Parathyroid adenoma (tissue), 2 donors: ENCODE data around the gene HSF2.

Experiments
- H2AFZ ChIP-seq: fragments of 300-600 bp; sonication (generic); one replicate; pipeline ENCODE4 v1.7.0; 2017; ENCODE audit warnings: antibody characterized with exemption, mild to moderate bottlenecking
- H3K27ac ChIP-seq: fragments of 300-600 bp; sonication (generic); one replicate; pipeline ENCODE4 v1.7.0; 2017
- H3K27me3 ChIP-seq: fragments of 300-600 bp; sonication (generic); one replicate; pipeline ENCODE4 v1.7.0; 2017; ENCODE audit warnings: low read length; ENCODE audit not compliant: control insufficient read depth, insufficient read depth
- H3K36me3 ChIP-seq: fragments of 300-600 bp; sonication (generic); one replicate; pipeline ENCODE4 v1.7.0; 2017; ENCODE audit warnings: low read length; ENCODE audit not compliant: control insufficient read depth, insufficient read depth
- H3K4me1 ChIP-seq: fragments of 300-600 bp; sonication (generic); one replicate; pipeline ENCODE4 v1.7.0; 2017; ENCODE audit warnings: control low read depth
- H3K4me2 ChIP-seq: fragments of 300-600 bp; sonication (generic); one replicate; pipeline ENCODE4 v1.7.0; 2017; ENCODE audit warnings: low read length
- H3K4me3 ChIP-seq: fragments of 300-600 bp; sonication (generic); one replicate; pipeline ENCODE4 v1.7.0; 2017; ENCODE audit warnings: low read depth, low read length
- H3K79me2 ChIP-seq: fragments of 300-600 bp; sonication (generic); one replicate; pipeline ENCODE4 v1.7.0; 2017; ENCODE audit warnings: control low read depth
- H3K9ac ChIP-seq: fragments of 300-600 bp; sonication (generic); one replicate; pipeline ENCODE4 v1.7.0; 2017; ENCODE audit warnings: mild to moderate bottlenecking
- H3K9me3 ChIP-seq: fragments of 300-600 bp; sonication (generic); one replicate; pipeline ENCODE4 v1.7.0; 2017; ENCODE audit warnings: low read length; ENCODE audit not compliant: control insufficient read depth
- CTCF ChIP-seq: fragments of 300-600 bp; sonication (generic); IDR thresholded peaks from one replicate; pipeline ENCODE4 v1.7.0; 2017; ENCODE audit warnings: antibody characterized with exemption, mild to moderate bottlenecking
- donor health status: primary hyperparathyroidism.

The HSF2 gene

GRCh38 chr6:122388945-122389344, 10.5 kb upstream of the HSF2 start:
- H3K27me3 ChIP-seq, result no peaks in the 10 kb centered on the region
- H2AFZ ChIP-seq, result no peak overlapping the region
- H3K79me2 ChIP-seq, result no peaks in the 10 kb centered on the region
- H3K36me3 ChIP-seq, result no peaks in the 10 kb centered on the region
- H3K4me1 ChIP-seq, result no peaks in the 10 kb centered on the region
- H3K4me3 ChIP-seq, result no peak overlapping the region
- no peak overlapping the region for H3K4me2 ChIP-seq
- H3K9ac ChIP-seq, result no peak overlapping the region
- no peaks in the 10 kb centered on the region for H3K9me3 ChIP-seq
- no peak for TF ChIP-seq CTCF
- H3K27ac ChIP-seq, result no peak overlapping the region

DNA sequence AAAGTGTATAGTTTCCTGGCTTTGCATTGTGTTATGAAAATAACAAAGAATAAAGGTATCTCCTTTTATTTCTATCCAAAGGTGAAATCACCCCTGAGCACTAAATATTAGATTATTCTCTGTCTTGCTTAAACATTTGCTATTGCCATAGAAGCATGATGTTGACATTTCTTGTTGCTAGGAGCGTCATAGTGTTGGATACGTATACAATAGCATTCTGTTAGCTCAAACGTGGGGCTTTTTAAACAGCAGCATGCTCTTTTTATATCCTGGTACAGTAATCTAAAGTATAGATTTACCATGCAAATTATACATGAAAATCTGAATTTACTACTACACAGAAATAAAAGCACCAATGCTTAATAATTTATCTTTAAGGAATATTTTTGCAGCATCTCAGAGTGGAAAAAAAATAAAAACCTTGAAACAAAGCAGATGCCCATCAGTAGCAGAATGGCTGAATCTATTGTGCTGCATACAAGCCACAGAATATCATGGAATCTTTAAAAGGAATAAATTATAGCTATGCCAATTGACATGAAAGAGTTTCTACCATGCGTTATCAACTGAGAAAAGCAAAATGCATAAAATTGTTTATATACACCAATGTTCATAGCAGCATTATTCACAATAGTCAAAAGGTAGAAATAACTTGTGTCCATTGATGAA, 9.6 kb upstream of the HSF2 start:
- H3K36me3 ChIP-seq, result no peaks in the 10 kb centered on the region
- no peak overlapping the region for H2AFZ ChIP-seq
- H3K79me2 ChIP-seq, result no peaks in the 10 kb centered on the region
- no peak overlapping the region for H3K4me3 ChIP-seq
- no peaks in the 10 kb centered on the region for H3K27me3 ChIP-seq
- H3K4me1 ChIP-seq, result no peaks in the 10 kb centered on the region
- H3K4me2 ChIP-seq, result no peak overlapping the region
- H3K9ac ChIP-seq, result no peak overlapping the region
- no peak overlapping the region for H3K27ac ChIP-seq
- TF ChIP-seq CTCF, result no peak
- no peaks in the 10 kb centered on the region for H3K9me3 ChIP-seq

DNA sequence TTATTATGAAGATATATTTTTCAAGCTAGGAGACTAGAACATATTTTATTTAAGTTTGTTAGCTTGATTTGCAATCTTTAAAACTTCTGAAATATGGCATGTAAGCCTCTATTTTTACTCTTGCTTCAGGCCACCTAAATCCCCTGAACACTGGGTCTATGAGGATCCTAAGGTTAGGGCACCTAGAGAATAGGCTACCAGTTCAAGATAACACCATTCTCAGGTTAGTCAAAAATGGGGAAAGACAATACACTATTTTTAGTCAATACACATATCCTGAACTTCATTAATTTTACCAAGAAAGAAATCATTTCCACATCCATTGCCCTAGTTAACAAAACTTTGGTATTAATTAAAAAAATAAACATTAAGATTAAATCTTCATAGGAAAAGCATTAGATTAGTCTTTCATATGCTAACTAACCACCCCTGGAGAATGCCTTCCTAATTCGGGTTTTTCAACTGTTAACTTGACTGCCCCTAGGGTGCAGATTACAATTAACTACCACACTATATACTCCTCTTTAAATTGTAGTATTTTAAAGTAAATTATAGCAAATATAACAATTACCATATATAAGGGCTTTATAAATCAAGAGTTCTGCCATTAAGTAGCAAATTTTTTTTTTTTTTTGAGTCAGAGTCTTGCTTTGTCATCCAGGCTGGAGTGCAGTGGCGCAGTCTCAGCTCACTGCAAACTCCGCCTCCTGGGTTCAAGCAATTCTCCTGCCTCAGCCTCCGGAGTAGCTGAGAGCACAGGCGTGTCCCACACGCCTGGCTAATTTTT, 6.7 kb upstream of the HSF2 start:
- no peak overlapping the region for H2AFZ ChIP-seq
- no peak for TF ChIP-seq CTCF

DNA sequence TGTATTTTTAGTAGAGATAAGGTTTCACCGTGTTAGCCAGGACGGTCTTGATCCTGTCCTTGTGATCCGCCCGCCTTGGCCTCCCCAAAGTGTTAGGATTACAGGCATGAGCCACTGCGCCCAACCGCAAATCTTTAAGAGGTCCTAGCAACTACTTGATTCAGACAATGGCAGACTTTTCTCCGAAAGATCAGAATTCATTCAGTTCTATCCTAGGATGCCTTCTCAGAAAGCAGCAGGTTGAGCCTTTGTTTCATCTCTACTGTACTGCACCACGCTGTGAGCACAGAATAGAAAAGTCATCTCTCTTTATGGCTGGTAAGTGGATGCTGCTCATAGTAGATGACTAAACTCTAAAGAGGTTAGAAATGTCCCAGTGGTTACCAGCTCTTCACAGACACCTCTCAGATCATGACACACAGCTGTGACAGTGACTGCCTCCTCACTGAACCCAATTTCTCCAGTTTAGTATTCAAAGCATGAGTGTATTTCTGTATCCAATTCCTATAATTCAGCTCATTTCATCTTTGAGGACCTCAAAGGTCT, 6.0 kb upstream of the HSF2 start:
- TF ChIP-seq CTCF, result no peak
- H3K4me3 ChIP-seq, result no peak overlapping the region
- no peak overlapping the region for H3K27ac ChIP-seq
- no peak overlapping the region for H3K4me2 ChIP-seq
- no peak overlapping the region for H2AFZ ChIP-seq
- no peak overlapping the region for H3K9ac ChIP-seq
- no peaks in the 10 kb centered on the region for H3K9me3 ChIP-seq
- no peaks in the 10 kb centered on the region for H3K79me2 ChIP-seq
- H3K36me3 ChIP-seq, result no peaks in the 10 kb centered on the region
- no peaks in the 10 kb centered on the region for H3K4me1 ChIP-seq
- no peaks in the 10 kb centered on the region for H3K27me3 ChIP-seq

More for the DNA sequence above, 6.7 kb upstream of the HSF2 start:
- Histone ChIP-seq H3K4me1 (no peaks in the 10 kb centered on the region), H3K36me3 (no peaks in the 10 kb centered on the region), H3K9me3 (no peaks in the 10 kb centered on the region), H3K9ac (no peak overlapping the region), H3K27ac (no peak overlapping the region), H3K4me2 (no peak overlapping the region), H3K27me3 (no peaks in the 10 kb centered on the region), H3K79me2 (no peaks in the 10 kb centered on the region), H3K4me3 (no peak overlapping the region)
